ENCODE measurements around the gene CEP104.
A peak's percentile ranks its signal among the peaks of the same experiment; 100 is the strongest.
"Not testable (repeated sequence)": the region's sequence is repeated elsewhere in the genome, so short reads cannot be mapped to it uniquely, and the experiment has no call there.

The CEP104 gene

GRCh38 chr1:3803905-3804626 is 52.9 kb downstream of the CEP104 start:
- DNase-seq (ENCODE audit: low read depth in 4 of 4, low spot score in 1 of 4), result no peak

DNA sequence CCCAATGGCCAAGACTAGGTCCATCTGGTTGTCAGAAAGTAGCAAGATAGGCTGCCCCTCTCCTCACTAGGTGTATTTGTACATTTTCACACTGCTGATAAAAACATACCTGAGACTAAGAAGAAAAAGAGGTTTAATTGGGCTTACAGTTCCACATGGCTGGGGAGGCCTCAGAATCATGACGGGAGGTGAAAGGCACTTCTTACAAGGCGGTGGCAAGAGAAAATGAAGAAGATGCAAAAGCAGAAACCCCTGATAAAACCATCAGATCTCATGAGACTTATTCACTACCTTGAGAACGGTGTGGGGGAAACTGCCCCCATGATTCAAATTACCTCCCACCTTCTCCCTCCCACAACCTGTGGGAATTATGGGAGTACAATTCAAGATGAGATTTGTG is 56.2 kb downstream of the CEP104 start:
- DNase-seq (ENCODE audit: low read depth in 4 of 4, low spot score in 1 of 4), result not testable (repeated sequence)

- no peak for DNase-seq (ENCODE audit: low read depth in 4 of 4, low spot score in 1 of 4)
Measured at GRCh38 chr1:3799976-3800685, 56.9 kb downstream of the CEP104 start.

DNA sequence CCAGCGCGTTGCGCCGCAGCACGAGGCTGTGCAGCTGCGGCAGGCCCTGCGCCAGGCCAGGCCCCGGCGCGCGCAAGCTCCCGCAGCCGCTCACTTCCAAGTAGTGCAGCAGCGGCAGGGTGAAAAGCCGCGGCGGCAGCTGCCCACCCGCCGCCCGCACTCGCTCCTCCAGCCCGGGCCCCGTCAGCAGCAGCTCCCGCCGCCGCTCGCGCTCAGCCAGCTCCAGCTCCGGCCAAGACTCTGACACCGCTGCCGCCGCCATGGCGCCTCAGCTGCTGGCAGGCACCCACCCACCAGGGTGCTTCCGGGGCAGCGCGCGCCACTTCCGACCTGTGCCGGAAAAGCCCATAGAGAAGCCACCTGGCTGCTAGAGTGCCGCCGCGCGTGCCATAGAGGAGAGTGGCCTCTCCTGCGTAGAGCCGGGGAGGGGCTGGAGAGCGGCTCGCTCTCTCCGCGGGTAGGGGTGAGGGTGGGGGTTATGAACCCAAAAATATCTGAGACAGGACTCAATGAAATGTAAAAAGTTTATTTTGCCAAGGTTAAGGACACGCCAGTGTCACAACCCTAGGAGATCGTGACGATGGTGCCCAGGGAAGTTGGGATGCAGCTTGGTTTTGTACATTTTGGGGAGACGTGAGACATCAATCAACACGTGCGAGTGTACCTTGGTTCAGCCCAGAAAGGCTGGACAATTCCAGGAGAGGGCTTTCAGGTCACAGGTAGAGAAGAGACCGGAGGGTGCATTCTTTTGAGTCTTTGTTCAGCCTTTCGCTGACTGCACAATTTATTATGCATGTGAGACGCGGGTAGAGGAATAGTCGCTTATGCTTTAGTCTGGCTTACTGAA is 60.6 kb downstream of the CEP104 start, which contains the start of gene LRRC47:
TSS of gene LRRC47 (minus strand) at position 284 of the 847 bp plus-strand sequence. CDS start at position 262, 22 bp downstream.
- DNase-seq (ENCODE audit: low read depth in 4 of 4, low spot score in 1 of 4), result peak; percentile 81 to 95 (median 88)

- no peak for DNase-seq (ENCODE audit: low read depth in 4 of 4, low spot score in 1 of 4)
Measured at GRCh38 chr1:3795453-3796214, 61.4 kb downstream of the CEP104 start.

GRCh38 chr1:3790952-3791351 is 66.1 kb downstream of the CEP104 start:
- no peak for DNase-seq (ENCODE audit: low read depth in 4 of 4, low spot score in 1 of 4)

DNA sequence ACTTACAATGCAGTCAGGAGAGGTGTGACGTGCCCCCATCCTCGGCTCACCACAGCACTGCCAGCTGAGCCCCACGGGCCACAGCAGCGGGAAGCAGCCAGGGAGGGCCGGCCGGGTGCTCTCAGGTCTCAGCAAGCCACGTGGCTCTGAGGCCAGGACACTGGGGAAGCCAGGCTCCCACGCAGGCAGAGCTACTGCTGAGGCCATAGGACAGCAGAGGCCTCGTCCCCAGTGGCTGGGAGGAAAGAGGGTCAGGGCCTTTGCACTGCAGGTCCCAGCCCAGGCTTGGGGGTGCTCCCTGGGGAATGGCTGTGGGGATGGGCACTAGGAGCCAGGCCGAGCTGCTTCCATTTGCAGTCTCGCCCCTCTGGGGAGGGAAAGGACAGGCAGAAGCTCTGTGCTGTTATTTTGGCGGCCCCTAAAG is 66.5 kb downstream of the CEP104 start:
- DNase-seq (ENCODE audit: low read depth in 4 of 4, low spot score in 1 of 4), result no peak

DNA sequence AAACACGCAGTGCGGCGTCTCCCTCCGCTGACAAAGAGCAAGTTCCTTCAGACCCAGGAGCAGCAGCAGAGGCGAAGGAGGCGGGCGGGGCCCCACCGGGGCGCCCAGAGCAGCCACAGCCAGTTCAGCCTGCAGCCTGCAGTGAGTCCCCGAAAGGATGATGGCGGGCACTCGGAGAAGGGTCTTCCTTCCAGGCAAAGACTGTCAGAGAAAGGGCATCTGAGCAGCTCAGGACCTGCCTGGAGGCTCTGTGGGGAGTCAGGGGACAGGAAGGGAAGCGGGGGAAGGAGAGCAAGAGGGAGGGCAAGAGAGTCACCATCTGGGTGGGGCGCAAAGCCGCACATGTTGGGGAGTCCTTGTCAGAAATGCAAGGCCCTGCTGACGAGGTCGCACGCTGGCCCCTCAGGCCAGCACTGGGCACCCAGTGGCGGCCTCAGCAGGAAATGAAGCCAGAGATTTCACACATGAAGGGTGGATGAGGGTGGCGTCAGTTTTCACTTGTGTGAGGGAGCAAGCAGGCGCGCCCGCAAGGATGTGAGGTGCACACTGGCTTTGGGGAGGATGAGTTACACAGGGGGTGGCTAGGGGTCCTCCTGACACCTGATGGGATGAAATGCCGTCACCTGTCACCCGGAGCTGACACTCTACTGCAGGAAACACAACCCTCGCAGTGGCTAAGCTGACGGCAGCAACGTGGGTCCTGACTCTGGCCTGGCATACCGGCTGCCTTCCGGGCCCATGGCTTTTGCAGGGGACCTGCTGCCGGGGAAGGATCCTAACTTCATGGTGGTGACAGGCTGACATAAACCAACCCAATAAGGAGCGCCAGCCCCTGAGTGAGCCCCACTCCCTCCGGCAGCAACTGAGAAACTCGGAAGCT is 67.3 kb downstream of the CEP104 start:
- DNase-seq (ENCODE audit: low read depth in 4 of 4, low spot score in 1 of 4), result no peak

- DNase-seq (ENCODE audit: low read depth in 4 of 4, low spot score in 1 of 4), result no peak
Measured at GRCh38 chr1:3788756-3789420, 68.1 kb downstream of the CEP104 start.

GRCh38 chr1:3787745-3788605 is 69.0 kb downstream of the CEP104 start:
- DNase-seq (ENCODE audit: low read depth in 4 of 4, low spot score in 1 of 4), result no peak

DNA sequence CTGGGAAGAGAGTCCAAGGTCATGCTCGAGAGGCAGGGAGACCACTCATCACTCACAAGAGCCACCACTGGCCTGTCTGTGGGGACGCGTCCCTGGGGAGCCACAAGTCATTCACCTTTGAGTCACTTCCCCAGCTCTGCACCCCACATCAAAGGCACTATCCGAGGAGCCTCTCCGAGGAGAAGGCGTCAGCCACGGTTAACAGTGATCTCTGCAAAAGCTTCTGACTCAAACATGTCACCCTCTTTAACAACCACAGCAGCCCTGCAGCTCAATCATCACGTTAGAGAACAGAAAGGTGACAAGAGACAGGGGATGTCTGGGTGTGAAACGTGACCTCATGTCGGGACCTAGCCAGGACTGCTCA is 69.7 kb downstream of the CEP104 start:
- peak in 1 of 4 experiments; percentile 34 for DNase-seq (ENCODE audit: low read depth in 4 of 4, low spot score in 1 of 4)

- DNase-seq (ENCODE audit: low read depth in 4 of 4, low spot score in 1 of 4), result no peak
Measured at GRCh38 chr1:3786468-3787348, 70.3 kb downstream of the CEP104 start.

DNA sequence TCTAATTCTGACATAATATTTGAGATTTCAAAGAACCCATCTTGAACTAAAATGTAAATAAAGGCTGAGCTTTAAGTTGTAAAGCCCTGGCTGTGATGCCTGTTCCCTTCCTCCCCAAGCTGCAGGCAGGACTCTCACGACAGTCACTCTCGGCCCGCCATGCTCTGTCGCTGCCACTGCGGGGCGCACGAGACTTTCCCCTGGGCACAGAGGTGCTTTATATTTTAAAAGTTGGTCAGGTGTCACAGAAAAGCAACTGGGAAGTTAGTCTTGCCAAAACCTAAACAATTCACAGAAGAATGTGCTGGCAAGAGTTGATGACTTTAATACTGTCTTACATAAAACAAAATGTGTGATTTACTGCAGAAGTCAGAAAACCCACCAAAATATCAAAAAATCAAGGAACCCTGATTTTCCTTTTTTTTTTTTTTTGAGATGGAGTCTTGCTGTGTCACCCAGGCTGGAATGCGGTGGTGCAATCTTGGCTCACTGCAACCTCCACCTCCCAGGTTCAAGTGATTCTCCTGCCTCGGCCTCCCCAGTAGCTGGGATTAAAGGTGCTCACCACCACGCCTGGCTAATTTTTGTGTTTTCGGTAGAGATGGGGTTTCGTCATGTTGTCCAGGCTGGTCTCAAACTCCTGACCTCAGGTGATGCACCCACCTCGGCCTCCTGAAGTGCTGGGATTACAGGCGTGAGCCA is 71.4 kb downstream of the CEP104 start:
- no peak for DNase-seq (ENCODE audit: low read depth in 4 of 4, low spot score in 1 of 4)

GRCh38 chr1:3785045-3785444 is 72.0 kb downstream of the CEP104 start:
- no peak for DNase-seq (ENCODE audit: low read depth in 4 of 4, low spot score in 1 of 4)

DNA sequence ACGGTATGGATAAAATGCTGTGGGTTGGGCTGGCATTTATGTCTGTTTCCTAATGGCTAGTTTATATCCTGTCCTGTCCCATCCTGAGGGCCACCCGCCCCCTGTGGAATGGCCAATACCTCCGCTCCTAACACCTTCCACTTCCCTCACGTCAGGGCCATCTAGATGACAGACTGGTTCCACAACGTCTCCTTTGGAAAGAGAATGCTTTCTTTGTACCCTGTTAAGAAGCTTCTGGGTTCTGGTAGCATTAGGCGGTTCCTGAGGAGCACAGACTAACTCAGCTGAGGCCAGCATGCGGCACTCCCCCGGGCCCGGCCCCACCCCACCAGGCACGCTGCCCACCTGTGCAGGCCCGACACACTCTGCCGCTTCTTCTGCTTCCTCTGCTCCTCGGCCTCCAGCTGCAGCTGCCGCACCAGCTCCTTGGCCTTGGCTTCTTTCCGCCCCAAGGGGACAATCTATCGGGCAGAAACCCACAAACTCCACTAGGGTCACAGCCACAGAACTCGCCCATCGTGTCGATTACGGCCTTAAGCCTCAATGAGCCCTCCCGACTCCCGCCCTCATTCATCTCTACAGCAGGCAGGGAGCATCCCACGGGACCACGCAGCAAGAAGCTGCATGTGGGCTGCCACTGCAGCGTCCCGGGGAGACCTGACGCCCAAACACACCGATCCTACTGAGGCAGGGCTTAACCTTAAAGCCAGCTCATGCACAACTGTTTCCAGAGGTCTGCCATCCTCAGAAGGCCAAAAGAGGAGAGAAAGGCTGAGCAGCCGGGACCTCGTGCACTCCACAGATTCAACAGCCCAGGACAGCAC is 73.1 kb downstream of the CEP104 start:
- no peak for DNase-seq (ENCODE audit: low read depth in 4 of 4, low spot score in 1 of 4)

DNA sequence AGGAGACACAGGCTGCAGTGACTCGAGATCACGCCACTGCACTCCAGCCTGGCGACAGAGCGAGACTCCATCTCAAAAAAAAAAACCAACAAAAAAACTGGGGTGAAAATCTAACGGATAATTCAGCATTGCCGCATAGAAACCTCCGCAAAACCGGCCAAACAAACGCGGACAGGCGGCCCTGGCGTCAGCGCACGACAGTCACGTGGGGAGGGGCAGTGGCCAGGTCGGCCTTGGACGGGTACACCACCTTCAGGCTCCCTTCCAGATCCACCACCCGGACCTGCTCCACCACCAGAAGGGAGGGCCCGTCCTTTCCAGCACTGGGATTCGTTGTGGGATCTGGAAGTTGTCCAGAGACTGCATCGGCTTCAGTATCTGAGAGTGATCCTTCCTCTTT is 76.1 kb downstream of the CEP104 start:
- DNase-seq (ENCODE audit: low read depth in 4 of 4, low spot score in 1 of 4), result no peak
